Neutrophil (primary cell): Measurements from ENCODE around the gene TRIM66.

Source experiments
- H3K27ac ChIP-seq: fragments of 200-600 bp; sonication (generic); 2 replicates; pipeline ENCODE4 v1.5.1; 2016; ENCODE audit warnings: mild to moderate bottlenecking, moderate library complexity
- H3K27me3 ChIP-seq: fragments of 200-600 bp; sonication (generic); 2 replicates; pipeline ENCODE4 v1.6.0; 2016; ENCODE audit warnings: mild to moderate bottlenecking
- H3K36me3 ChIP-seq: fragments of 200-600 bp; sonication (generic); 2 replicates; pipeline ENCODE4 v1.5.1; 2017
- H3K4me1 ChIP-seq, 2 experiments: fragments of 200-600 bp in 1 of 2; sonication (generic) in 1 of 2; 1 replicate in 1 of 2; 2 replicates in 1 of 2; pipeline versions ENCODE4 v1.5.1 to v1.6.1; 2013 to 2016; ENCODE audit warnings: low read depth in 1 of 2, low read length in 1 of 2, mild to moderate bottlenecking in 1 of 2, moderate library complexity in 1 of 2; ENCODE audit not compliant: control insufficient read depth in 1 of 2, insufficient read depth in 1 of 2
- H3K4me3 ChIP-seq, 2 experiments: fragments of 200-600 bp in 1 of 2; sonication (generic) in 1 of 2; 1 replicate in 1 of 2; 2 replicates in 1 of 2; pipeline ENCODE4 v1.5.1; 2013 to 2016; ENCODE audit warnings: low read depth in 1 of 2, low read length in 1 of 2, mild to moderate bottlenecking in 1 of 2, moderate library complexity in 1 of 2
- H3K9me3 ChIP-seq: fragments of 200-600 bp; sonication (generic); 2 replicates; pipeline ENCODE4 v1.5.1; 2016
- TF ChIP-seq, protein P1 (sequence below): fragments of 200-600 bp; sonication (generic); IDR thresholded peaks from 2 replicates; pipeline ENCODE4 v1.5.1; 2016; ENCODE audit warnings: antibody characterized with exemption

Gene TRIM66

DNA sequence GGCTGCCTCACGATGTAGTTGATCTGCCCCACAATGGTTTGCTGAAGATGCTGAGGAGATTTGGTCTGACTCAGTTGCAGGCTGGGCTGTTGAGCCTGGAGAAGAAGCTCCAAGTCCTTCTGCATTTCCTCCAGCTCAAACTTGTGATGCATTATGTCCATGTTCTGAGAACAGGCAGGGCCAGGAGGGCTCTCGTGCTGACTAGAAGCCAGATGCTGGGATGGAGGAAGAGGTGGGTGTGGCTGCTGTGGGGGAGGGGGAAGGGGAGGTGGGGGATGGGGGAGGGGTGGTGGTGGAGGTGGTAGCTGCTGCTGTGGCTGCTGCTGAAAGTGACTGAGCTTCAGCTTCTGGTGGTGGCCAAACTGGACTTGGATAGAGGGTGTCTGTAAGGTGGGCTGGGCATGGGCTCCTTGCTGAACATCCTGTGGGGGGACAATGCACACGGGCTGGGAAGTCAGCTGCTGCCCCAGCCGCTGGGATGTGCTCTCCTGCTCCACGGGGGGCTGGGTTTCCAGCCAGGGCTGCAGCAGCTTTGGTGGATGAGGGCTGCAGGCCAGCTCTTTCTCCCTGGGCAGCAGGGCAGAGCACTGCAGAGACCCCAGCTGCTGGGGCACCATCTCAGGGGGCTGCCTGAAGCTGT, 42.1 kb downstream of the TRIM66 start:
- TF ChIP-seq, protein P1, sequence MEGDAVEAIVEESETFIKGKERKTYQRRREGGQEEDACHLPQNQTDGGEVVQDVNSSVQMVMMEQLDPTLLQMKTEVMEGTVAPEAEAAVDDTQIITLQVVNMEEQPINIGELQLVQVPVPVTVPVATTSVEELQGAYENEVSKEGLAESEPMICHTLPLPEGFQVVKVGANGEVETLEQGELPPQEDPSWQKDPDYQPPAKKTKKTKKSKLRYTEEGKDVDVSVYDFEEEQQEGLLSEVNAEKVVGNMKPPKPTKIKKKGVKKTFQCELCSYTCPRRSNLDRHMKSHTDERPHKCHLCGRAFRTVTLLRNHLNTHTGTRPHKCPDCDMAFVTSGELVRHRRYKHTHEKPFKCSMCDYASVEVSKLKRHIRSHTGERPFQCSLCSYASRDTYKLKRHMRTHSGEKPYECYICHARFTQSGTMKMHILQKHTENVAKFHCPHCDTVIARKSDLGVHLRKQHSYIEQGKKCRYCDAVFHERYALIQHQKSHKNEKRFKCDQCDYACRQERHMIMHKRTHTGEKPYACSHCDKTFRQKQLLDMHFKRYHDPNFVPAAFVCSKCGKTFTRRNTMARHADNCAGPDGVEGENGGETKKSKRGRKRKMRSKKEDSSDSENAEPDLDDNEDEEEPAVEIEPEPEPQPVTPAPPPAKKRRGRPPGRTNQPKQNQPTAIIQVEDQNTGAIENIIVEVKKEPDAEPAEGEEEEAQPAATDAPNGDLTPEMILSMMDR = no peak
- no peak overlapping the region for H3K4me3 ChIP-seq
- no peaks in the 10 kb centered on the region for H3K9me3 ChIP-seq
- no peaks in the 10 kb centered on the region for H3K27me3 ChIP-seq
- peaks cover 49% of the 10 kb centered on the region for H3K36me3 ChIP-seq
- no peak overlapping the region for H3K27ac ChIP-seq
- no peaks in the 10 kb centered on the region for H3K4me1 ChIP-seq

DNA sequence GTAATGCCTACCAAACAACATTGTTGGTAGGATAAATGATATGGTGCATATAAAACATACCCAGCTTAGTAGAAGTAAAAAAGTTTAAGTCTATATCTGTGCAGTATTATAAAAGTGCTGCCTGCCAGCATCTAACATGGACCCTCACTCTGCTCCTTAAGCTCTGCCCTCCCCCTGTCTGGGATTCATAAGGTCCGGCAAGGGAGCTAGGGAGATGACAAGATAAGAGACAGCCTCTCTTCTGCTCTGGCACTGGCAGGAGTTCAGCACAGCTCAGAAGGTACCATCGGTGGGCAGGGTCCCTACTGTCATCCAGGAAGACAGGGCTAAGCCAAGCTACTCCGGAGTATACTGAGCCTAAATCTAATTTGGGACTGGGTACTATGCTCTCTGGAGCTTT, 42.8 kb downstream of the TRIM66 start:
- Histone ChIP-seq H3K4me1 (no peaks in the 10 kb centered on the region), H3K27ac (no peak overlapping the region), H3K27me3 (no peaks in the 10 kb centered on the region), H3K4me3 (no peak overlapping the region), H3K36me3 (peaks cover 45% of the 10 kb centered on the region), H3K9me3 (no peaks in the 10 kb centered on the region)
- TF ChIP-seq, protein P1 = no peak

DNA sequence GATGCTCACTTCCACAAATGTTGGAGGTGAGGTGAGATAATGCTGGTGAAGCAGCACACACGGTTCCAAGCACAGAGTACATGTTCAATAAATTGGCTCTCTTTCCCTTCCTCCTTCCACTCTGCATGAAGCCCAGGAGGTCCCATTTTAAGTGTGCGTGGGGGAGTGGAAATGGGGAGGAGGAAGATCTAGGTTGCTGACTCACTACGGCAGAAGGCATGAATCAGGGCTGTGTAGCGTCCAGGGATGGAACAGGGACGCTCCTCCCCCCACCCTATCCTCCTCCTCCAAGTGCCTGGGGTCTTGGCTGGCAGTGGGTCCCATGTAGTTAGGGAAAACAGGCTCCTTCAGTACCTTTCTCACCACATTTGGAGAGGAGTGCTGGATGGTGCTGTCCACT, 44.2 kb downstream of the TRIM66 start:
- Histone ChIP-seq H3K27me3 (no peaks in the 10 kb centered on the region), H3K4me1 (peaks cover 0 to 5% of the 10 kb centered on the region in 2 experiments), H3K36me3 (peaks cover 45% of the 10 kb centered on the region), H3K4me3 (no peak overlapping the region), H3K27ac (no peak overlapping the region), H3K9me3 (no peaks in the 10 kb centered on the region)
- TF ChIP-seq, protein P1 = no peak

DNA sequence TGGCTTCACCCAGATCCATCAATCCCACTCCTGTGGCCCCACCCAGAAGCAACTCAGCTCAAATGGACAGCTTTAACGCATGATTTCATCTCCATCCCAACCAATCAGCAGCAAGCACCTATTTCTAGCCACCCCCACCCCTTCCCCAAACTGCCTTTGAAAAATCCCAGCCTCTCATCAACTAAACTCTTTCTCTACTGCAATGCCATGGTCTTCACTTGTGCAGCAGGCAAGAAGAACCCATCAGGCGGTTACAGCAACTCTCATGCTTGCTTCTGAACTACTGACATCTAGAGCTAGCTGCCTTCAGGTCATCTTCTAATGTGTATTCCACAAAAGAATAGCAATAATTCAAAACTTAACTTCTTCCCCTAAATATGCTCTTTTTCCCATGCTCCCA, 46.3 kb downstream of the TRIM66 start:
- no peaks in the 10 kb centered on the region for H3K9me3 ChIP-seq
- peaks cover 31% of the 10 kb centered on the region for H3K36me3 ChIP-seq
- no peak overlapping the region for H3K27ac ChIP-seq
- H3K4me1 ChIP-seq = peaks cover 0 to 5% of the 10 kb centered on the region in 2 experiments
- no peak overlapping the region for H3K4me3 ChIP-seq
- H3K27me3 ChIP-seq = no peaks in the 10 kb centered on the region
- TF ChIP-seq, protein P1 = no peak

DNA sequence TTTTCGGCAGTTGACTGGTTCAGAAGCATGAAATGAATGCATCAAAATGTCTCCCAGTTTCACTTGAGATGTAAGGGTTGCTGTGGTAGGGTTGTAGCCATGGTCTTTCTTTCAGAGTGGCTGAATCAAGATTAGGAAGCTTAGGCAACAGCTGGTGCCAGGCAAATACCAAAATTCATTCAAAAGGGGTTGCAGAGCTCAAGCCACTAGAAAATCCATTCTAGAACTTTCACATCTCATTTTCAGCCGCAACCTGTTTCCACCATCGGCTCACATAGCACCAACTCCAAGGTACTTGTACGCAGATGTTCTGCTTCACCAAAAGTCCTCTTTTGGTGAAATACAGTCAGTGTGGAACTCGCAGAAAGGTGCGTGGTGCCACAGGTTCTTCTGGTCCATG, 48.0 kb downstream of the TRIM66 start:
- H3K27ac ChIP-seq = no peak overlapping the region
- TF ChIP-seq, protein P1 = no peak
- H3K4me1 ChIP-seq = peaks cover 0 to 5% of the 10 kb centered on the region in 2 experiments
- peaks cover 14% of the 10 kb centered on the region for H3K36me3 ChIP-seq
- no peak overlapping the region for H3K4me3 ChIP-seq
- no peaks in the 10 kb centered on the region for H3K27me3 ChIP-seq
- no peaks in the 10 kb centered on the region for H3K9me3 ChIP-seq
